Retinal pigment epithelial cell (primary cell): Measurements from ENCODE around the gene METTL2A.
"Not testable (repeated sequence)": the region's sequence is repeated elsewhere in the genome, so short reads cannot be mapped to it uniquely, and the experiment has no call there.

Experiments used
- DNase-seq: peaks from one replicate; pipeline ENCODE4 v3.0.0-alpha.2; 2010; ENCODE audit warnings: low read depth
- H3K4me3 ChIP-seq: 2 replicates; pipeline ENCODE4 v1.5.1; 2011; ENCODE audit warnings: mild to moderate bottlenecking, low read length, control low read depth, moderate library complexity
- CTCF ChIP-seq: conservative IDR thresholded peaks from 2 replicates; pipeline ENCODE4 v1.5.1; 2011; ENCODE audit warnings: low read depth, low read length, control low read depth, inconsistent platforms

Gene METTL2A

GRCh38 chr17:62423647-62424461 is at the start of gene METTL2A:
METTL2A (plus strand) TSS chr17:62423897; CDS start chr17:62423903, 6 bp downstream.
- peak; percentile 42 for TF ChIP-seq CTCF
- H3K4me3 ChIP-seq, result peak within 1 kb of the TSS; percentile 79
- DNase-seq, result peak; percentile 65

- TF ChIP-seq CTCF, result no peak
- no peak within 1 kb of the TSS for H3K4me3 ChIP-seq
- no peak for DNase-seq
Observed at GRCh38 chr17:62380253-62380652, 43.4 kb upstream of the METTL2A start, which contains the start of gene EFCAB3. EFCAB3 (plus strand) TSS chr17:62380553; CDS start chr17:62382980, 2,427 bp downstream.

GRCh38 chr17:62381561-62381960 is 42.1 kb upstream of the METTL2A start:
- no peak for DNase-seq
- no peak overlapping the region for H3K4me3 ChIP-seq
- TF ChIP-seq CTCF, result no peak

GRCh38 chr17:62388856-62389255 is 34.8 kb upstream of the METTL2A start:
- no peak overlapping the region for H3K4me3 ChIP-seq
- DNase-seq, result no peak
- no peak for TF ChIP-seq CTCF

GRCh38 chr17:62392908-62393307 is 30.8 kb upstream of the METTL2A start:
- H3K4me3 ChIP-seq, result no peak overlapping the region
- no peak for TF ChIP-seq CTCF

GRCh38 chr17:62398891-62399290 is 24.8 kb upstream of the METTL2A start:
- TF ChIP-seq CTCF, result no peak
- DNase-seq, result no peak
- H3K4me3 ChIP-seq, result no peak overlapping the region

More at GRCh38 chr17:62392908-62393307, 30.8 kb upstream of the METTL2A start:
- no peak for DNase-seq

- no peak overlapping the region for H3K4me3 ChIP-seq
- TF ChIP-seq CTCF, result no peak
- DNase-seq, result no peak
Observed at GRCh38 chr17:62405451-62405850, 18.2 kb upstream of the METTL2A start.

- H3K4me3 ChIP-seq, DNase-seq: not testable (repeated sequence)
Observed at GRCh38 chr17:62413090-62413489, 10.6 kb upstream of the METTL2A start.

- DNase-seq, H3K4me3 ChIP-seq: not testable (repeated sequence)
Observed at GRCh38 chr17:62426214-62426613, 2.5 kb downstream of the METTL2A start.

GRCh38 chr17:62435251-62435650 is 11.6 kb downstream of the METTL2A start:
- H3K4me3 ChIP-seq, DNase-seq: not testable (repeated sequence)
